B cell (primary cell): ENCODE results near the gene POLRMT. TPM values are rescaled to one million over a fixed set of nuclear protein-coding genes. Genes with fewer than 3 reads are reported as not detected.

Source experiments
- ATAC-seq: fragments of 200-7000 bp; cut with Tn5 transposase; one replicate; pipeline ENCODE4 v1.10.0; 2021; ENCODE audit warnings: low read depth, mild to moderate bottlenecking, moderate number of reproducible peaks, moderate library complexity
- CTCF ChIA-PET: fragments of 350-600 bp; sonication (Branson Sonifier 250); formaldehyde crosslinking; loops from one replicate; lab custom pipeline; 2021; ENCODE audit warnings: antibody characterized with exemption, inconsistent platforms; lab: Charles Lee
- POLR2A ChIA-PET: fragments of 350-600 bp; sonication (Branson Sonifier 250); formaldehyde crosslinking; loops from one replicate; lab custom pipeline; 2021; ENCODE audit warnings: antibody characterized with exemption; lab: Charles Lee
- DNase-seq: peaks from one replicate; pipeline ENCODE4 v3.0.0; 2013
- H2AFZ ChIP-seq: 2 replicates; pipeline ENCODE4 v1.6.1; 2012; ENCODE audit warnings: mild to moderate bottlenecking, low read depth, low read length; ENCODE audit not compliant: insufficient read depth, poor library complexity, severe bottlenecking
- H3K27ac ChIP-seq, 2 donors: 1 replicate in 1 of 2; 2 replicates in 1 of 2; pipeline ENCODE4 v1.5.1; 2012 to 2013; ENCODE audit warnings: low read length in 2 of 2, mild to moderate bottlenecking in 2 of 2, moderate library complexity in 1 of 2
- H3K27me3 ChIP-seq, 4 experiments: fragments of 200-600 bp in 1 of 4; sonication (generic) in 1 of 4; replicated peaks in 1 of 4; 1 replicate in 2 of 4; 2 replicates in 2 of 4; pipeline versions ENCODE4 v1.6.1 to v1.7.0; 2013 to 2016; ENCODE audit warnings: low read length in 3 of 4, mild to moderate bottlenecking in 2 of 4, mixed read lengths in 1 of 4, moderate library complexity in 1 of 4; ENCODE audit not compliant: insufficient read depth in 4 of 4, control insufficient read depth in 3 of 4; ENCODE audit errors: control extremely low read depth in 1 of 4
- H3K36me3 ChIP-seq, 2 experiments: replicated peaks in 1 of 2; 1 replicate in 1 of 2; 2 replicates in 1 of 2; pipeline versions ENCODE4 v1.6.1 to v1.7.1; 2013; ENCODE audit warnings: low read length in 1 of 2; ENCODE audit not compliant: insufficient read depth in 2 of 2, control insufficient read depth in 1 of 2; ENCODE audit errors: control extremely low read depth in 1 of 2, extremely low read depth in 1 of 2
- H3K4me1 ChIP-seq, 2 donors: fragments of 200-600 bp in 1 of 2; sonication (generic) in 1 of 2; 1 replicate in 1 of 2; 2 replicates in 1 of 2; pipeline versions ENCODE4 v1.5.1 to v1.6.1; 2013 to 2017; ENCODE audit warnings: low read length in 2 of 2; ENCODE audit not compliant: control insufficient read depth in 2 of 2, insufficient read depth in 2 of 2
- H3K4me2 ChIP-seq: replicated peaks from 2 replicates; pipeline ENCODE3; 2012; ENCODE audit warnings: mild to moderate bottlenecking, low read depth, low read length; ENCODE audit not compliant: poor library complexity, severe bottlenecking
- H3K4me3 ChIP-seq, 5 experiments: fragments of 200-600 bp in 1 of 5; sonication (generic) in 1 of 5; 1 replicate in 3 of 5; 2 replicates in 2 of 5; pipeline versions ENCODE4 v1.5.1 to v1.7.0; 2011 to 2016; ENCODE audit warnings: low read length in 4 of 5, mild to moderate bottlenecking in 4 of 5, low read depth in 2 of 5, control low read depth in 1 of 5, moderate library complexity in 1 of 5; ENCODE audit not compliant: insufficient read depth in 1 of 5; ENCODE audit errors: control extremely low read depth in 1 of 5, extremely low read depth in 1 of 5
- H3K79me2 ChIP-seq: fragments of 200-600 bp; sonication (generic); one replicate; pipeline ENCODE4 v1.6.0; 2016; ENCODE audit warnings: low read length; ENCODE audit not compliant: control insufficient read depth, insufficient read depth
- H3K9ac ChIP-seq: fragments of 200-600 bp; sonication (generic); 2 replicates; pipeline ENCODE4 v1.6.1; 2017; ENCODE audit warnings: mild to moderate bottlenecking, low read length, moderate library complexity
- H3K9me3 ChIP-seq, 3 donors: one replicate each; pipeline versions ENCODE4 v1.6.1 to v1.7.1; 2013; ENCODE audit warnings: low read length in 2 of 3; ENCODE audit not compliant: control insufficient read depth in 2 of 3, insufficient read depth in 1 of 3; ENCODE audit errors: control extremely low read depth in 1 of 3
- H4K20me1 ChIP-seq: 2 replicates; pipeline ENCODE4 v1.6.0; 2012; ENCODE audit warnings: mild to moderate bottlenecking, low read length; ENCODE audit not compliant: insufficient read depth, control insufficient read depth, poor library complexity, severe bottlenecking
- H3K27ac Mint-ChIP-seq: one replicate; pipeline ENCODE4 v1.8.0; 2021; ENCODE audit warnings: mixed read lengths
- H3K27me3 Mint-ChIP-seq: one replicate; pipeline ENCODE4 v1.8.0; 2021; ENCODE audit warnings: mixed read lengths
- H3K4me1 Mint-ChIP-seq: one replicate; pipeline ENCODE4 v1.8.0; 2021; ENCODE audit warnings: mixed read lengths
- H3K4me3 Mint-ChIP-seq: one replicate; pipeline ENCODE4 v1.8.0; 2021; ENCODE audit warnings: mixed read lengths
- H3K9me3 Mint-ChIP-seq: one replicate; pipeline ENCODE4 v1.8.0; 2022; ENCODE audit warnings: mixed read lengths; ENCODE audit not compliant: insufficient read depth
- EZH2 ChIP-seq: IDR thresholded peaks from 2 replicates; pipeline ENCODE4 v1.6.1; 2012; ENCODE audit warnings: borderline replicate concordance, low read depth, mild to moderate bottlenecking, moderate library complexity, low read length; ENCODE audit not compliant: insufficient read depth, poor library complexity, severe bottlenecking
- WGBS: methylation state at CpG from one replicate; pipeline ENCODE4 v1.1.5; 2013; ENCODE audit warnings: missing lambda C conversion rate; ENCODE audit not compliant: insufficient coverage; 5-methylcytosine and 5-hydroxymethylcytosine counted together
- intact Hi-C: fragments of 100-400 bp; cut with micrococcal nuclease; formaldehyde crosslinking; loops from one replicate; pipeline ENCODE4 v1.10.0; 2022
- polyA plus RNA-seq: library from polyadenylated mRNA; depleted of rRNA; stranded (reverse); fragments of >200 nt; gene quantifications from 2 replicates; pipeline ENCODE4 v1.2.3, GENCODE V29; 2012
- total RNA-seq, 2 donors: library from RNA; stranded (reverse); fragments of 120-200 nt in 1 of 2; gene quantifications; 1 replicate in 1 of 2; 2 replicates in 1 of 2; pipeline versions ENCODE4 v1.2.3 to v1.2.4, GENCODE V29; 2013 to 2022
- TF ChIP-seq, protein P1 (sequence below): fragments of 200-600 bp; IDR thresholded peaks from one replicate; pipeline ENCODE4 v1.8.0; 2022; ENCODE audit warnings: antibody characterized with exemption, mild to moderate bottlenecking

The POLRMT gene
- total and polyA plus RNA-seq, 2 donors (not counting 1 experiment from before 2014, with no cell fraction given): 77.8 to 98.0 TPM

DNA sequence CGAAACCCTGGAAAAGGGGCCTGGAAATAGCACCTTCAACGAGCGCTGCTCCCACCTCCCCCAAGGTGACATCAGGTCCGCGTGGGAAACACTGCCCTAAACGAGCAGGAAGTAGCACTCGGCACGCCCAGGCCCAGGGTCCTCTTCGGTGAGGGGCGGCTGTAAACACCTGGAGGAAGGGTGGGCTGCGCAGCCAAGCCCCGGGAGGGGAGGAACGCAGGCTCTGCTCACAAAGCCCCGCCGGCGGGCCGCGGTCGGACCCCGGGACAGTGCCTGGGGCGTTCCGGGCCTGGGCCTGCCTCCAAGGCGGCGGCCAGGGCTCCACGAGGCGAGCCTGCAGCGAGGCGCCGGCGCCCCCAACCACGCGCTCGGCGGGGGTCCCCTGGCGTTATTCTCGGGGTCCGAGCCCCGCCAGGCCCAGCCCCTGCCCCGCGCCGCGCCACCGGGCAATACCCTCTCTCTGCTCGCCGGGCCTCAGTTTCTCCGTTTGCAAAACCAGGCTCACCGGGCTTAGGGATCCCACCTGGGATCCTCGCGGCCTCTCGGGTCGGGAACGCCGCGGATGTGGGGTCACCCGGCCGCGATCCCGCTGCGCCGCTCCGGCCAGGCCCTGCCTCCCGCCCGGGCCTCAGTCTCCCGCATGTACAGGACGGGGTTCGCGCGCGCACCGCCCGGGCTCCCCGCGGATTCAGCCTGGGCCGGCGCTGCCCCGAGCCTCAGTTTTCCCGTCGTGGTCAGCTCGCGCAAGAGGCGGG is 29.0 kb upstream of the POLRMT start:
- Mint-ChIP-seq H3K9me3 (no peaks in the 10 kb centered on the region), H3K4me3 (peak overlapping the region; percentile 96), H3K27ac (peak overlapping the region; percentile 98), H3K4me1 (peaks cover 51% of the 10 kb centered on the region), H3K27me3 (no peaks in the 10 kb centered on the region)
- intact Hi-C loops: loop anchor here (2.0 to 10.0 kb wide), 3 partner anchors 30 to 262 kb away; partner anchors contain the start of genes ARID3A, CDC34 and POLRMT
- H3K27ac ChIP-seq: peak overlapping the region; percentile 87 to 97
- WGBS: under 1% methylated on average over 81 of the region's 81 CpGs
- POLR2A ChIA-PET: interaction anchor here (0.6 to 1.4 kb wide), 5 partner anchors 14 to 165 kb away, joined by 3 to 20 read pairs (median 4); partner anchors contain the start of gene AZU1
- DNase-seq (peak; percentile 80), ATAC-seq (peak; percentile 16)
- H3K4me2 ChIP-seq: peak overlapping the region; percentile 96
- TF ChIP-seq EZH2: no peak
- TF ChIP-seq, protein P1, sequence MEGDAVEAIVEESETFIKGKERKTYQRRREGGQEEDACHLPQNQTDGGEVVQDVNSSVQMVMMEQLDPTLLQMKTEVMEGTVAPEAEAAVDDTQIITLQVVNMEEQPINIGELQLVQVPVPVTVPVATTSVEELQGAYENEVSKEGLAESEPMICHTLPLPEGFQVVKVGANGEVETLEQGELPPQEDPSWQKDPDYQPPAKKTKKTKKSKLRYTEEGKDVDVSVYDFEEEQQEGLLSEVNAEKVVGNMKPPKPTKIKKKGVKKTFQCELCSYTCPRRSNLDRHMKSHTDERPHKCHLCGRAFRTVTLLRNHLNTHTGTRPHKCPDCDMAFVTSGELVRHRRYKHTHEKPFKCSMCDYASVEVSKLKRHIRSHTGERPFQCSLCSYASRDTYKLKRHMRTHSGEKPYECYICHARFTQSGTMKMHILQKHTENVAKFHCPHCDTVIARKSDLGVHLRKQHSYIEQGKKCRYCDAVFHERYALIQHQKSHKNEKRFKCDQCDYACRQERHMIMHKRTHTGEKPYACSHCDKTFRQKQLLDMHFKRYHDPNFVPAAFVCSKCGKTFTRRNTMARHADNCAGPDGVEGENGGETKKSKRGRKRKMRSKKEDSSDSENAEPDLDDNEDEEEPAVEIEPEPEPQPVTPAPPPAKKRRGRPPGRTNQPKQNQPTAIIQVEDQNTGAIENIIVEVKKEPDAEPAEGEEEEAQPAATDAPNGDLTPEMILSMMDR: no peak
- H2AFZ ChIP-seq: peak overlapping the region; percentile 90
- peaks cover 54% of the 10 kb centered on the region for H4K20me1 ChIP-seq
- H3K4me3 ChIP-seq: peak overlapping the region; percentile 65 to 94 (median 82)
- H3K79me2 ChIP-seq: peaks cover 63% of the 10 kb centered on the region
- H3K36me3 ChIP-seq: peaks cover 0 to 20% of the 10 kb centered on the region in 2 experiments
- CTCF ChIA-PET: interaction anchor here (1.0 to 1.9 kb wide), 3 partner anchors 18 to 75 kb away, joined by 3 to 17 read pairs (median 8); no protein-coding TSS in a partner anchor
- H3K27me3 ChIP-seq: no peaks in the 10 kb centered on the region
- peaks cover 0 to 4% (median 0%) of the 10 kb centered on the region in 3 donors for H3K9me3 ChIP-seq
- peaks cover 33 to 67% of the 10 kb centered on the region in 2 donors for H3K4me1 ChIP-seq
- H3K9ac ChIP-seq: peak overlapping the region; percentile 79
